NCI-H748 (cell line): ENCODE results near the gene MSLN.
"Not testable (repeated sequence)": the region's sequence is repeated elsewhere in the genome, so short reads cannot be mapped to it uniquely, and the experiment has no call there.

Experiments used
- DNase-seq: peaks from one replicate; lab custom pipeline; 2025; ENCODE audit not compliant: unreplicated experiment; lab: John Stamatoyannopoulos, UW

MSLN gene

GRCh38 chr16:754121-754607 lies 6.4 kb upstream of the MSLN start:
- DNase-seq = not testable (repeated sequence)

- no peak for DNase-seq
Measured at GRCh38 chr16:754656-755055, 5.9 kb upstream of the MSLN start.

- no peak for DNase-seq
Measured at GRCh38 chr16:756428-756827, 4.1 kb upstream of the MSLN start.

- DNase-seq = no peak
Measured at GRCh38 chr16:759110-759910, 1.2 kb upstream of the MSLN start.

- no peak for DNase-seq
Measured at GRCh38 chr16:760065-760464, 469 bp upstream of the MSLN start.

- no peak for DNase-seq
Measured at GRCh38 chr16:761625-762513, 1.3 kb downstream of the MSLN start.

GRCh38 chr16:762595-763268 lies 2.2 kb downstream of the MSLN start:
- DNase-seq = no peak

GRCh38 chr16:763369-764183 lies 3.0 kb downstream of the MSLN start:
- DNase-seq = no peak

GRCh38 chr16:764184-764750 lies 3.7 kb downstream of the MSLN start:
- no peak for DNase-seq

- DNase-seq = no peak
Measured at GRCh38 chr16:764848-765487, 4.4 kb downstream of the MSLN start.

GRCh38 chr16:765488-765865 lies 4.9 kb downstream of the MSLN start:
- no peak for DNase-seq

GRCh38 chr16:766008-766819 lies 5.7 kb downstream of the MSLN start:
- no peak for DNase-seq

GRCh38 chr16:766820-767640 lies 6.5 kb downstream of the MSLN start:
- DNase-seq = no peak

GRCh38 chr16:767743-768235 lies 7.3 kb downstream of the MSLN start:
- no peak for DNase-seq

GRCh38 chr16:768428-768827 lies 7.9 kb downstream of the MSLN start:
- no peak for DNase-seq

- no peak for DNase-seq
Measured at GRCh38 chr16:769184-769784, 8.8 kb downstream of the MSLN start.

GRCh38 chr16:769934-770333 lies 9.4 kb downstream of the MSLN start:
- DNase-seq = no peak

GRCh38 chr16:770411-770810 lies 9.9 kb downstream of the MSLN start:
- DNase-seq = no peak
